ENCODE results near the gene GLS.

Gene GLS

DNA sequence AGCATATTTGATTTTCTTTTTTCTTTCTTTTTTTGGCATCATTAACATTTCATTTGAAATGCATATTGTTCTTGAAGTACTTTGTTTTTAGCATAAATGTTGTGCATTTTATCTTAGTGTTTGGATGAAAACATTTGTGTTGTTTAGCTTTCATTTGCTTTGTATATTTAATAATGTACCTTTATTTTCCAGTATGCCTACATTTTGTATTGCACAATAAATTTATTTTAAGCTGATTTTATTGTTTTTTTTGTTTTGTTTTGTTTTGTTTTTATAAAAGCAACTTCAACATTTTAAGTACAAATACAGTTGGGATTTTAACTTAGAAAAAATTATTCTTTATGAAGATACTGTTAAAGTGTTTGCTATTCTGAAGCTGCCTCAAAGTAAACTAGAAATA, 54.4 kb downstream of the GLS start:
- ChIA-PET POLR2A (no interaction called here), CTCF (no interaction called here)
- TF ChIP-seq SP1 (IDR thresholded peaks at IDR 0.05) (no peak), HDGF (IDR thresholded peaks at IDR 0.05; ENCODE audit: borderline replicate concordance) (no peak), CTBP1 (IDR thresholded peaks at IDR 0.05; ENCODE audit: borderline replicate concordance) (no peak), L3MBTL2 (conservative IDR thresholded peaks at IDR 0.05) (no peak), ZNF384 (IDR thresholded peaks at IDR 0.05) (no peak), BHLHE40 (IDR thresholded peaks at IDR 0.05; ENCODE audit: borderline replicate concordance) (no peak), FOXK2 (IDR thresholded peaks at IDR 0.05) (no peak)
- DNase-seq (ENCODE audit: extremely low spot score) = no peak

DNA sequence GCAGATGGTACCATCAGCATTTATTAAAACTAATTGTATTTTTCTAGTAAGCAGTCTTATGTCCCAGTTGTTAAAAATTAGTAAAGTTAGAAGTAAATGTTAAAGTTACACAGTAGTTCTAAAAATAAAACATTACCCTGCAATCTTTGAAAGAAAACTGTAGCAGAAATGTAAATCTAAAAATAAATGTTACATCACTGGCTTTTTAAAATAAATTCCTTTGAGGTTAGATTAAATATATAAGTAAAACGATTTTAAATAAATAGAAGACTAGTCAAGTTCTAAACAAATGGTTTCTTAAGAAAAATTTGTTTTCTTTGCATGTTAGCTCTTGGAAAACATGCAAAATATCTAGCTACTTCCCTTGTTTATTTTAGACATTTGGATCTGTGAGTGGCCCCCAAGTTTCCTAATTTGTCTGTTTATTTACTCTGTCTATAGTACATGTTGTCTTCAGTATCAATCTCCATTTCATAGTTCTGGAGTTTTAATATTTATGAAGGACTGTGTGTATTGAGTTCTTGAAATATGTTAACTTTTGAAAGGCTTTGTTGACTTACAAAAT, 58.2 kb downstream of the GLS start:
- DNase-seq (ENCODE audit: extremely low spot score) = no peak
- CTCF ChIA-PET = no interaction called here
- POLR2A ChIA-PET = no interaction called here
- TF ChIP-seq, protein P1, sequence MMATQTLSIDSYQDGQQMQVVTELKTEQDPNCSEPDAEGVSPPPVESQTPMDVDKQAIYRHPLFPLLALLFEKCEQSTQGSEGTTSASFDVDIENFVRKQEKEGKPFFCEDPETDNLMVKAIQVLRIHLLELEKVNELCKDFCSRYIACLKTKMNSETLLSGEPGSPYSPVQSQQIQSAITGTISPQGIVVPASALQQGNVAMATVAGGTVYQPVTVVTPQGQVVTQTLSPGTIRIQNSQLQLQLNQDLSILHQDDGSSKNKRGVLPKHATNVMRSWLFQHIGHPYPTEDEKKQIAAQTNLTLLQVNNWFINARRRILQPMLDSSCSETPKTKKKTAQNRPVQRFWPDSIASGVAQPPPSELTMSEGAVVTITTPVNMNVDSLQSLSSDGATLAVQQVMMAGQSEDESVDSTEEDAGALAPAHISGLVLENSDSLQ (IDR thresholded peaks at IDR 0.05) = no peak
- TF ChIP-seq ELF4 (IDR thresholded peaks at IDR 0.05) (no peak), FOXM1 (IDR thresholded peaks at IDR 0.05; ENCODE audit: borderline replicate concordance) (no peak), LEF1 (IDR thresholded peaks at IDR 0.05; ENCODE audit: borderline replicate concordance) (no peak), FOXA1 (IDR thresholded peaks at IDR 0.05) (no peak), ZNF384 (IDR thresholded peaks at IDR 0.05) (no peak), CTBP1 (IDR thresholded peaks at IDR 0.05; ENCODE audit: borderline replicate concordance) (no peak), NFRKB (IDR thresholded peaks at IDR 0.05) (no peak), L3MBTL2 (conservative IDR thresholded peaks at IDR 0.05) (no peak), TARDBP (IDR thresholded peaks at IDR 0.05) (no peak), FOXK2 (IDR thresholded peaks at IDR 0.05) (no peak)

DNA sequence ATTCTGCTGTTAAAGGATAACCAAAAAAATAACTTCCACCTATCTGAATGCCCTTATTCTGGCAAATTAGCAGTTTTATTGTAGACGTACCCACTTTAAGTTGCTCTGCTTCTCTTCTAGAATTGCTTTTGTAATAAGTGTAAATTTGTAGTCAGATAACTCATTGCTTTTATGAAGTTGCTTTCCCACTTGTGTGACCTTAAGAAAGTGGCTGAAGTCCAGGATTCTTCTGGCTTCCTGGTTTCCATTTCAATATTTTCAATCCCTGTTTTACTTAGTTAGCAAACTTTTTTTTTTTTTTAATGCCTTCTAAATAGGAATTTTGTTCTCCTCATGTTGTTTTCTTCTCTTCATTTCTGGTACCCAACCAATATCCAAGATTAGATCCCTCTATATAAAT, 59.8 kb downstream of the GLS start:
- ChIA-PET POLR2A (no interaction called here), CTCF (no interaction called here)
- DNase-seq (ENCODE audit: extremely low spot score) = no peak
- no peak for TF ChIP-seq TARDBP (IDR thresholded peaks at IDR 0.05)
- TF ChIP-seq L3MBTL2 (conservative IDR thresholded peaks at IDR 0.05) = no peak
- TF ChIP-seq, protein P1 (IDR thresholded peaks at IDR 0.05) = no peak
- no peak for TF ChIP-seq SUZ12 (IDR thresholded peaks at IDR 0.05)
- no peak for TF ChIP-seq NFRKB (IDR thresholded peaks at IDR 0.05)
- no peak for TF ChIP-seq SP1 (IDR thresholded peaks at IDR 0.05)
- no peak for TF ChIP-seq FOXA1 (IDR thresholded peaks at IDR 0.05)
- no peak for TF ChIP-seq ZNF384 (IDR thresholded peaks at IDR 0.05)
- no peak for TF ChIP-seq FOXM1 (IDR thresholded peaks at IDR 0.05; ENCODE audit: borderline replicate concordance)
- TF ChIP-seq ELF4 (IDR thresholded peaks at IDR 0.05) = no peak
- TF ChIP-seq CTBP1 (IDR thresholded peaks at IDR 0.05; ENCODE audit: borderline replicate concordance) = no peak

- CTCF ChIA-PET = no interaction called here
- POLR2A ChIA-PET = no interaction called here
- TF ChIP-seq, protein P1 (IDR thresholded peaks at IDR 0.05) = no peak
- no peak for TF ChIP-seq ZNF384 (IDR thresholded peaks at IDR 0.05)
- no peak for DNase-seq (ENCODE audit: extremely low spot score)
Measured at GRCh38 chr2:190941571-190941970, 61.0 kb downstream of the GLS start.

DNA sequence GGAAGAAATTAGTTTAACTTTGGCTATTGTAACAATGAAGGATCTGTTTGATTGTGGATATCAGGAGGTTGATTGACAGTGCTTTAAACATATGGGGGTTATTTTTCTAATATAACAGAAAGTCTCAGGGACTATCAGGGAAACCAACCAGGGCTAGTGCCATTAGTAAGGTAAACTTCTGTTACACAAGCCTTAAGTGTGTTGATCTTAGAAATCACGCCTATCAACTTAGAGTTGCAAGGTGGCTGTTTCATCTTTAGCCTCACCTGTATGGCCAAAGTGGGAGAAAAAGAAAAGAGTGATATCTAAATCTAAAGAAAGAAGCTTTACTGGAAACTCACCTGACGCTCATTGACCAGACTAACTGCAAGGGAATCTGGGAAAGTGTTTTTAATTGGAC, 62.1 kb downstream of the GLS start:
- ChIA-PET CTCF (no interaction called here), POLR2A (no interaction called here)
- TF ChIP-seq ELF4 (IDR thresholded peaks at IDR 0.05) (no peak), L3MBTL2 (conservative IDR thresholded peaks at IDR 0.05) (no peak), ZNF384 (IDR thresholded peaks at IDR 0.05) (no peak), ARNT (IDR thresholded peaks at IDR 0.05) (no peak), FOXM1 (IDR thresholded peaks at IDR 0.05; ENCODE audit: borderline replicate concordance) (no peak), SUZ12 (IDR thresholded peaks at IDR 0.05) (no peak), FOXK2 (IDR thresholded peaks at IDR 0.05) (no peak), HDGF (IDR thresholded peaks at IDR 0.05; ENCODE audit: borderline replicate concordance) (no peak), TARDBP (IDR thresholded peaks at IDR 0.05) (no peak), LEF1 (IDR thresholded peaks at IDR 0.05; ENCODE audit: borderline replicate concordance) (no peak), BHLHE40 (IDR thresholded peaks at IDR 0.05; ENCODE audit: borderline replicate concordance) (no peak), FOXA1 (IDR thresholded peaks at IDR 0.05) (no peak), SP1 (IDR thresholded peaks at IDR 0.05) (no peak), NFRKB (IDR thresholded peaks at IDR 0.05) (no peak), CTBP1 (IDR thresholded peaks at IDR 0.05; ENCODE audit: borderline replicate concordance) (no peak)
- TF ChIP-seq, protein P1 (IDR thresholded peaks at IDR 0.05) = no peak
- no peak for DNase-seq (ENCODE audit: extremely low spot score)

GRCh38 chr2:190943706-190944105, 63.1 kb downstream of the GLS start:
- CTCF ChIA-PET = no interaction called here
- POLR2A ChIA-PET = no interaction called here
- TF ChIP-seq NFRKB (IDR thresholded peaks at IDR 0.05) (no peak), ARNT (IDR thresholded peaks at IDR 0.05) (no peak), TARDBP (IDR thresholded peaks at IDR 0.05) (no peak), FOXK2 (IDR thresholded peaks at IDR 0.05) (no peak), L3MBTL2 (conservative IDR thresholded peaks at IDR 0.05) (no peak), BHLHE40 (IDR thresholded peaks at IDR 0.05; ENCODE audit: borderline replicate concordance) (no peak), LEF1 (IDR thresholded peaks at IDR 0.05; ENCODE audit: borderline replicate concordance) (no peak), SUZ12 (IDR thresholded peaks at IDR 0.05) (no peak), ZNF384 (IDR thresholded peaks at IDR 0.05) (no peak), FOXM1 (IDR thresholded peaks at IDR 0.05; ENCODE audit: borderline replicate concordance) (no peak), CTBP1 (IDR thresholded peaks at IDR 0.05; ENCODE audit: borderline replicate concordance) (no peak), ELF4 (IDR thresholded peaks at IDR 0.05) (no peak), FOXA1 (IDR thresholded peaks at IDR 0.05) (no peak), HDGF (IDR thresholded peaks at IDR 0.05; ENCODE audit: borderline replicate concordance) (no peak), SP1 (IDR thresholded peaks at IDR 0.05) (no peak)
- TF ChIP-seq, protein P1 (IDR thresholded peaks at IDR 0.05) = no peak
- DNase-seq (ENCODE audit: extremely low spot score) = no peak

All from HEK293T (cell line).